Mammary epithelial cell (primary cell): ENCODE measurements around the gene SALL3.

Source experiments
- EZH2 ChIP-seq: IDR thresholded peaks from 2 replicates; pipeline ENCODE4 v1.6.1; 2012; ENCODE audit warnings: low read length, inconsistent platforms, borderline replicate concordance
- TF ChIP-seq, protein P1 (sequence below), 2 donors: IDR thresholded peaks in 1 of 2; conservative IDR thresholded peaks in 1 of 2; 2 replicates each; pipeline ENCODE4 v1.5.1; 2011 to 2012; ENCODE audit warnings: inconsistent platforms in 2 of 2, low read length in 2 of 2, mild to moderate bottlenecking in 2 of 2, control low read depth in 1 of 2, low read depth in 1 of 2; ENCODE audit not compliant: insufficient read depth in 1 of 2; ENCODE audit errors: extremely low read depth in 1 of 2

DNA sequence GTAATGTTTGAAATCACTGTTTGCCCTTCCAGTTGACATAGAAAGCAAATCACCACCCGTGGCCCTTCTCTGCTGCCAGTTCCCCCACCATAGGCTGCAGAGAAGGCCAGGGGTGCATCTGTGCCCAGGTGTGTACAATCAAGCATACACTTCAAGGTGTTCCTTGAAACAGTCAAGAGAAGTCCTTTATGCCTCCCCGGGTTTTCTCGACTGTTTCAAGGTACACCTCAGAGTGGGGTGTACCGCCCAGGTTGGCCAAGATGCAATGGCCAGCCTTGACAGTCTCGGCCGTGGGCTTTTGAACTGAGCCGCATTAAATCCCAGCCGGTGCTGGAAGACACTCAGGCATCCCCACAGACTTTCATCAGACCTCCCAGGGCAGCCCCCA lies 68.6 kb downstream of the SALL3 start:
- TF ChIP-seq, protein P1, sequence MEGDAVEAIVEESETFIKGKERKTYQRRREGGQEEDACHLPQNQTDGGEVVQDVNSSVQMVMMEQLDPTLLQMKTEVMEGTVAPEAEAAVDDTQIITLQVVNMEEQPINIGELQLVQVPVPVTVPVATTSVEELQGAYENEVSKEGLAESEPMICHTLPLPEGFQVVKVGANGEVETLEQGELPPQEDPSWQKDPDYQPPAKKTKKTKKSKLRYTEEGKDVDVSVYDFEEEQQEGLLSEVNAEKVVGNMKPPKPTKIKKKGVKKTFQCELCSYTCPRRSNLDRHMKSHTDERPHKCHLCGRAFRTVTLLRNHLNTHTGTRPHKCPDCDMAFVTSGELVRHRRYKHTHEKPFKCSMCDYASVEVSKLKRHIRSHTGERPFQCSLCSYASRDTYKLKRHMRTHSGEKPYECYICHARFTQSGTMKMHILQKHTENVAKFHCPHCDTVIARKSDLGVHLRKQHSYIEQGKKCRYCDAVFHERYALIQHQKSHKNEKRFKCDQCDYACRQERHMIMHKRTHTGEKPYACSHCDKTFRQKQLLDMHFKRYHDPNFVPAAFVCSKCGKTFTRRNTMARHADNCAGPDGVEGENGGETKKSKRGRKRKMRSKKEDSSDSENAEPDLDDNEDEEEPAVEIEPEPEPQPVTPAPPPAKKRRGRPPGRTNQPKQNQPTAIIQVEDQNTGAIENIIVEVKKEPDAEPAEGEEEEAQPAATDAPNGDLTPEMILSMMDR (conservative IDR thresholded peaks at IDR 0.05 in 1 of 2, IDR thresholded peaks at IDR 0.05 in 1 of 2; ENCODE audit: extremely low read depth in 1 of 2, insufficient read depth in 1 of 2, low read depth in 1 of 2, low read length in 2 of 2): no peak
- TF ChIP-seq EZH2: no peak
